Activated CD8-positive, alpha-beta T cell treated with anti-CD3 and anti-CD28 coated beads, Interleukin-2, amount 10 ng/mL, durations not matched to agents 7 days and 5 days (primary cell): ENCODE data around the gene RPUSD4. TPM values are rescaled to one million over a fixed set of nuclear protein-coding genes. Genes with fewer than 3 reads are reported as not detected.

ENCODE experiments used
- ATAC-seq: fragments of 150-1000 bp; cut with Tn5 transposase; one replicate; pipeline ENCODE4 v1.10.0; 2021; ENCODE audit warnings: moderate library complexity
- CTCF ChIA-PET: fragments of 350-600 bp; sonication (Branson Sonifier 250); formaldehyde crosslinking; loops from one replicate; lab custom pipeline; 2021; ENCODE audit warnings: antibody characterized with exemption; lab: Charles Lee
- POLR2A ChIA-PET: fragments of 350-600 bp; sonication (Branson Sonifier 250); formaldehyde crosslinking; loops from one replicate; lab custom pipeline; 2021; ENCODE audit warnings: antibody characterized with exemption; lab: Charles Lee
- DNase-seq: peaks from one replicate; pipeline ENCODE4 v3.0.0-alpha.2; 2020
- H3K27ac Mint-ChIP-seq: one replicate; pipeline ENCODE4 v1.8.0; 2021; ENCODE audit warnings: mild to moderate bottlenecking, mixed read lengths
- H3K27me3 Mint-ChIP-seq: one replicate; pipeline ENCODE4 v1.8.0; 2021; ENCODE audit warnings: low read depth, mixed read lengths
- H3K36me3 Mint-ChIP-seq: one replicate; pipeline ENCODE4 v1.8.0; 2021; ENCODE audit warnings: low read depth, mixed read lengths
- H3K4me1 Mint-ChIP-seq: one replicate; pipeline ENCODE4 v1.8.0; 2021; ENCODE audit warnings: low read depth, mixed read lengths
- H3K4me3 Mint-ChIP-seq: one replicate; pipeline ENCODE4 v1.8.0; 2021; ENCODE audit warnings: mild to moderate bottlenecking, mixed read lengths
- H3K9me3 Mint-ChIP-seq: one replicate; pipeline ENCODE4 v1.8.0; 2022; ENCODE audit warnings: mixed read lengths; ENCODE audit not compliant: insufficient read depth
- total RNA-seq, 2 experiments: library from RNA; stranded (reverse); gene quantifications; one replicate each; pipeline ENCODE4 v1.2.3, GENCODE V29; 2021

Gene RPUSD4
- total RNA-seq, 2 experiments from 2014 or later: 31.6 to 32.1 TPM

- no peak overlapping the region for H3K4me3 Mint-ChIP-seq
- H3K9me3 Mint-ChIP-seq: no peaks in the 10 kb centered on the region
- H3K27ac Mint-ChIP-seq: no peak overlapping the region
- DNase-seq (no peak), ATAC-seq (no peak)
- ChIA-PET CTCF (interaction anchor here (1.0 to 1.4 kb wide), 4 partner anchors 9 to 36 kb away, joined by 3 to 5 read pairs (median 4); partner anchors contain the start of gene FAM118B), POLR2A (no interaction called here)
- no peaks in the 10 kb centered on the region for H3K4me1 Mint-ChIP-seq
- no peaks in the 10 kb centered on the region for H3K27me3 Mint-ChIP-seq
- no peaks in the 10 kb centered on the region for H3K36me3 Mint-ChIP-seq
Measured at GRCh38 chr11:126229858-126230540, 18.5 kb upstream of the RPUSD4 start.

GRCh38 chr11:126226334-126227084, 15.1 kb upstream of the RPUSD4 start:
- ChIA-PET POLR2A (no interaction called here), CTCF (no interaction called here)
- Mint-ChIP-seq H3K9me3 (no peaks in the 10 kb centered on the region), H3K4me3 (no peak overlapping the region), H3K4me1 (no peaks in the 10 kb centered on the region), H3K36me3 (no peaks in the 10 kb centered on the region), H3K27me3 (no peaks in the 10 kb centered on the region), H3K27ac (no peak overlapping the region)
- ATAC-seq: no peak
- no peak for DNase-seq

- DNase-seq (no peak), ATAC-seq (no peak)
- CTCF ChIA-PET: no interaction called here
- H3K27me3 Mint-ChIP-seq: no peaks in the 10 kb centered on the region
- H3K4me3 Mint-ChIP-seq: no peak overlapping the region
- H3K9me3 Mint-ChIP-seq: no peaks in the 10 kb centered on the region
- H3K27ac Mint-ChIP-seq: no peak overlapping the region
- POLR2A ChIA-PET: no interaction called here
- H3K36me3 Mint-ChIP-seq: no peaks in the 10 kb centered on the region
- no peaks in the 10 kb centered on the region for H3K4me1 Mint-ChIP-seq
Measured at GRCh38 chr11:126225295-126225665, 13.8 kb upstream of the RPUSD4 start.

- Mint-ChIP-seq H3K27ac (no peak overlapping the region), H3K9me3 (no peaks in the 10 kb centered on the region), H3K27me3 (no peaks in the 10 kb centered on the region), H3K4me1 (no peaks in the 10 kb centered on the region), H3K36me3 (no peaks in the 10 kb centered on the region), H3K4me3 (no peak overlapping the region)
- ChIA-PET POLR2A (no interaction called here), CTCF (no interaction called here)
- DNase-seq (no peak), ATAC-seq (no peak)
Measured at GRCh38 chr11:126224647-126225294, 13.3 kb upstream of the RPUSD4 start.

- no peak overlapping the region for H3K4me3 Mint-ChIP-seq
- ChIA-PET CTCF (interaction anchor here (1.1 kb wide), 1 partner anchor 26 kb away, joined by 4 read pairs; no protein-coding TSS in a partner anchor), POLR2A (interaction anchor here (0.5 kb wide), 1 partner anchor 259 kb away, joined by 3 read pairs; no protein-coding TSS in a partner anchor)
- no peaks in the 10 kb centered on the region for H3K36me3 Mint-ChIP-seq
- no peak overlapping the region for H3K27ac Mint-ChIP-seq
- no peak for ATAC-seq
- no peak for DNase-seq
- no peaks in the 10 kb centered on the region for H3K9me3 Mint-ChIP-seq
- H3K27me3 Mint-ChIP-seq: no peaks in the 10 kb centered on the region
- H3K4me1 Mint-ChIP-seq: peaks cover under 1% of the 10 kb centered on the region
Measured at GRCh38 chr11:126219547-126219946, 8.1 kb upstream of the RPUSD4 start.

- H3K27ac Mint-ChIP-seq: no peak overlapping the region
- ChIA-PET CTCF (interaction anchor here (1.2 kb wide), 1 partner anchor 23 kb away, joined by 4 read pairs; no protein-coding TSS in a partner anchor), POLR2A (no interaction called here)
- no peak for ATAC-seq
- H3K9me3 Mint-ChIP-seq: no peaks in the 10 kb centered on the region
- H3K36me3 Mint-ChIP-seq: no peaks in the 10 kb centered on the region
- no peak overlapping the region for H3K4me3 Mint-ChIP-seq
- DNase-seq: no peak
- peaks cover 9% of the 10 kb centered on the region for H3K4me1 Mint-ChIP-seq
- H3K27me3 Mint-ChIP-seq: no peaks in the 10 kb centered on the region
Measured at GRCh38 chr11:126217491-126217890, 6.0 kb upstream of the RPUSD4 start.

GRCh38 chr11:126216526-126217305, 5.3 kb upstream of the RPUSD4 start:
- Mint-ChIP-seq H3K4me1 (peaks cover 12% of the 10 kb centered on the region), H3K27me3 (no peaks in the 10 kb centered on the region), H3K9me3 (no peaks in the 10 kb centered on the region), H3K27ac (no peak overlapping the region), H3K4me3 (no peak overlapping the region), H3K36me3 (no peaks in the 10 kb centered on the region)
- CTCF ChIA-PET: interaction anchor here (1.2 kb wide), 1 partner anchor 22 kb away, joined by 4 read pairs; no protein-coding TSS in a partner anchor
- ATAC-seq (no peak), DNase-seq (no peak)
- POLR2A ChIA-PET: no interaction called here

- ChIA-PET CTCF (no interaction called here), POLR2A (interaction anchor here (0.6 kb wide), 1 partner anchor 1603 kb away, joined by 3 read pairs; no protein-coding TSS in a partner anchor)
- no peak overlapping the region for H3K4me3 Mint-ChIP-seq
Measured at GRCh38 chr11:126214841-126215240, 3.4 kb upstream of the RPUSD4 start.

GRCh38 chr11:126214441-126214840, 3.0 kb upstream of the RPUSD4 start:
- Mint-ChIP-seq H3K9me3 (no peaks in the 10 kb centered on the region), H3K4me3 (no peak overlapping the region), H3K27me3 (no peaks in the 10 kb centered on the region), H3K36me3 (peaks cover 13% of the 10 kb centered on the region), H3K4me1 (peaks cover 30% of the 10 kb centered on the region), H3K27ac (no peak overlapping the region)
- POLR2A ChIA-PET: no interaction called here
- DNase-seq: no peak
- CTCF ChIA-PET: no interaction called here
- ATAC-seq: no peak

More at GRCh38 chr11:126214841-126215240, 3.4 kb upstream of the RPUSD4 start:
- Mint-ChIP-seq H3K27ac (no peak overlapping the region), H3K36me3 (peaks cover 9% of the 10 kb centered on the region), H3K9me3 (no peaks in the 10 kb centered on the region), H3K4me1 (peaks cover 28% of the 10 kb centered on the region), H3K27me3 (no peaks in the 10 kb centered on the region)
- ATAC-seq (no peak), DNase-seq (no peak)

GRCh38 chr11:126212089-126212660, 725 bp upstream of the RPUSD4 start:
- ChIA-PET POLR2A (interaction anchor here (0.6 to 2.2 kb wide), 6 partner anchors 21 to 325 kb away, joined by 3 to 10 read pairs (median 4); partner anchors contain the start of genes FOXRED1, HYLS1 and SRPRA), CTCF (interaction anchor here (1.0 to 1.4 kb wide), 2 partner anchors 18 to 324 kb away, joined by 3 to 4 read pairs; no protein-coding TSS in a partner anchor)
- ATAC-seq: no peak
- peak overlapping the region; percentile 93 for H3K27ac Mint-ChIP-seq
- H3K4me1 Mint-ChIP-seq: peaks cover 30% of the 10 kb centered on the region
- H3K4me3 Mint-ChIP-seq: peak overlapping the region; percentile 98
- H3K27me3 Mint-ChIP-seq: no peaks in the 10 kb centered on the region
- DNase-seq: no peak
- H3K9me3 Mint-ChIP-seq: no peaks in the 10 kb centered on the region
- H3K36me3 Mint-ChIP-seq: peaks cover 24% of the 10 kb centered on the region

GRCh38 chr11:126210871-126211235, 597 bp downstream of the RPUSD4 start:
- Mint-ChIP-seq H3K9me3 (no peaks in the 10 kb centered on the region), H3K27me3 (no peaks in the 10 kb centered on the region), H3K27ac (peak overlapping the region; percentile 93), H3K4me1 (peaks cover 30% of the 10 kb centered on the region), H3K4me3 (peak overlapping the region; percentile 98), H3K36me3 (peaks cover 30% of the 10 kb centered on the region)
- POLR2A ChIA-PET: interaction anchor here (0.6 to 2.2 kb wide), 5 partner anchors 10 to 323 kb away, joined by 3 to 8 read pairs (median 3); partner anchors contain the start of gene HYLS1
- no peak for ATAC-seq
- DNase-seq: no peak
- CTCF ChIA-PET: no interaction called here
